ENCODE results near the gene FLVCR1.
"Not testable (repeated sequence)": the region's sequence is repeated elsewhere in the genome, so short reads cannot be mapped to it uniquely, and the experiment has no call there.

Gene FLVCR1

DNA sequence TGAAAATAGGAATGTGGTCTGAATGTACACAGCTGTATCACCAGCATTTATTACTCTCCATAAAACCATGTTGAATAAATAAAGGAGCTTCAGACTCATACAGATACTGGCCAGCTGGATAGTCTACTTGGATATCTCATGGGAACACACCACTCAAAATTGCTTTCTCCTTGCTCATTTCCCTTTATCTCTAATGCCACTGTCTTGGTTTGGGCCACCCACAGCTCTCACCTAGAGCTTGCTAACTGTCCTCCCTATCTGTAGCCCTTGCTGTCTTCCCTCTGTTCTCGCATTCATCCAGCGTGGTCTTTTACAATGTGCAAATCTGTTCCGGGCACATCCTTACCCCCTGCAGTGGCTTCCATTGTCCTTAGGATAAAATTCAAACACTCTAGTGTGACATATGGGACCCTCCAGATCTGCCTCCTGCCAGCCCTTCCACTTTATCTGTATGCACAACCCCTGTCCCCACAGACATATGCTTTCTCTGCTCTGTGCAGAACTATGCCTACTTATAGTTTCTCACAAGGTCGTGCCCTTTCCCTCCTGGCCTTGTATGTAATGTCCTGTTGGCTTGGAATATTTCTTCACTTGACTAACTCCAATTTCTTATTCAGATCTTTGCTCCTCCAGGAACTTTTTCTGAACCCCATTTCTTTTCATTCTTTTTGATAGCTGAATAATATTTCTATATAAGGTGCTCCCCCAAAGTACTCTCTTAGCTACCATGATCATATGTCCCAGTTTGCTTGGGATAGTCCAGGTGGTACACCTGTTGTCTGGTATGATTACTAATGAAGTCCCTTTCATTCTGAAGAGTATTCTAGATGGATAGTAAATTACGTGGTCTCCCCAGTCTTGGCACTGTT lies 2.9 kb downstream of the FLVCR1 start:
- no peak for DNase-seq (ENCODE audit: low spot score)

GRCh38 chr1:212862111-212862690 lies 4.1 kb downstream of the FLVCR1 start:
- DNase-seq (ENCODE audit: low spot score) = no peak

- not testable (repeated sequence) for DNase-seq (ENCODE audit: low spot score)
Measured at GRCh38 chr1:212863345-212863744, 5.3 kb downstream of the FLVCR1 start.

GRCh38 chr1:212864201-212864600 lies 6.1 kb downstream of the FLVCR1 start:
- no peak for DNase-seq (ENCODE audit: low spot score)

DNA sequence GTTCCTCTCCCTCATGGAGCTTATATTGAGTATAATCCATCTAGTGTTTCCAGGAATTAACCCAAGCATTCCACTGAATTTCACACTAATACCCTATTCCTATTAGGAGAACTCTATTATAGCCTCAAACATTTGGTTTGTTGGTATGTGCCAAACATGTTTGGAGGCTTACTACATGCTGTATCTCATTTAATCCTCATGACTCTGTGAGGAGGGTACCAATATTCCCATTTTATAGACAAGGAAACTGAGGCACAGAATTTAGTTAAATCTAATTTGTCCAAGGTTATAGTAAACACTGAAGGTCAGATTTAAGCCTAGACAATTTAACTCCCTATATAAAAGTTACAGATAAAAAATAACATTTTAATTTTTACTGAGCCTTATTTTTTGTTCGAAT lies 9.1 kb downstream of the FLVCR1 start:
- DNase-seq (ENCODE audit: low spot score) = no peak

- no peak for DNase-seq (ENCODE audit: low spot score)
Measured at GRCh38 chr1:212871976-212872375, 13.9 kb downstream of the FLVCR1 start.

DNA sequence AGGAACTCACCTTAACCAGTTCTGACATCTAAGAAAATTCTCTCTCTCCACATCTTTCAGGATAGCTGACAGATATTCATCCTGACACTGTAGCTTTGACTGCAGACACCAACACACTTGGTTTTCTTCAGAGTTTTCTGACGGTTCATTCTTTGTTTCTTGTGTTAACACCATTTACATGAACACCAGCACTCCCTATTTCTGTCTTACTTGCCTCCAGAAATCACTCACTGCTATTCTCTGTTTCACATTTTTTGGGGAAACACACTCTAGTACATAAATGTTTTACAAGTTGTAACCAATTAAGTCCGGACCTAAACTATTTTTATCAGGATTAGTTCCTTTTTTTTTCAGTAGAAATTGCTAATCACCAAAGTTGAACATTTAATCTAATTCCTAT lies 15.4 kb downstream of the FLVCR1 start:
- DNase-seq (ENCODE audit: low spot score) = no peak

DNA sequence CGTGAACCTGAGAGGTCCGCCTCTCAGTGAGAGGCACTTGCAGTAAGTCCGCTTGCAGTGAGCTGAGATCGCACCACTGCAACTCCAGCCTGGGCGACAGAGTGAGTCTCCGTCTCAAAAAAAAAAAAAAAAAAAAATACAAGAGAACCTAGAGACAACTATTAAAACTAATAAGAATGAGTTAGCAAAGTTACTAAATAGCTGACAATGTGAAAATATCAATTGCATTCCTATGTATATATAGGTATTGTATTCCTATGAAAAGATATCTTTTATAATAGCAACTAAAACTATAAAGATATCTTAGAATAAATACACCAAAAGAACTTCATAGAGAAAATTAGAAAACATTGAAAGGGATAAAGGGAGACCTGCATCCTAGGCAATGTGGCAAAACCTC lies 20.3 kb downstream of the FLVCR1 start:
- DNase-seq (ENCODE audit: low spot score) = no peak

DNA sequence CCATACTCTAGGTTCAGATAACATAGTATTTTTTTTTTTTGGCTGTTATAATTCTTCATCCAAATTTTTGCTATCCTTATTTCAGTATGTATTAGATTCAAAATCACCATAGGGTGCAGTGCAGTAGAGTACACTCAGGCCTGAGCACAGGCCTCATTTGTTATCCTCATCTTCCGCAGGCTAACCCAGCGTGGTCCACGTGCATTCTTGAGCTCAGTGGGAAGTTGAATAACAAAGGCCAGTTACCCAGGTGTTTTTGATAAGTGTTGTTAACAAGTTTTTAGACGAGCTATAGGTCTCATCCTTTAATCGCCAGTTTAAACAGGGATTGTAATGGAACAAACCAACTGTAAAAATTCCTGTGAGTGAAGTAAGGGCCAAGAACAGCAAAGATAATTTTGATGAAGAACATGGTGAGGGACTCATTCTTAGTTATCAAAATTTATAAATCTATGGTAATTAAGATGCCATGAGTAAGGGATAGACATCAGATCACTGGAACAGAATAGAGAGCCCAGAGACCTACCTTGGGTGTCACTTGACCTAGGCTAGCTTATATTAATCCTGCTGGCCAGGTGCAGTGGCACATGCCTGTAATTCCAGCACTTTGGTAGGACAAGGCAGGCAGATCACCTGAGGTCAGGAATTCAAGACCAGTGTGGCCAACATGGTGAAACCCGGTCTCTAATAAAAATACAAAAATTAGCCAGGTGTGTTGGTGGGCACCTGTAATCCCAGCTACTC lies 22.0 kb downstream of the FLVCR1 start:
- DNase-seq (ENCODE audit: low spot score) = no peak

DNA sequence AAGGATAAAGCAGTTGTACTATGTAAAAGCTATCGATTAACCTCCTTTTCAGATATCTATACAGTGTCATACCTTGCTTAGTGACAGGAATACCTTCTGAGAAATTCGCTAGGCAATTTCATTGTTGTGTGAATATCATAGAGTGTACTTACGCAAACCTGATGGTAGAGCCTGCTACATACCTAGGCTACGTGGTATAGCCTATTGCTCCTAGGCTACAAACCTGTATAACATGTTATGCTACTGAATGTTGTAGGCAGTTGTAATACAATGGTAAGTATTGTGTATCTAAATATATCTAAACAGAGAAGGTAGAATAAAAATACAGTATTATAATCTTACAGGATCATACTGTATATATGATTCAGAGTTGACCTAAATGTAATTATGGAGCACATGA lies 26.5 kb downstream of the FLVCR1 start:
- no peak for DNase-seq (ENCODE audit: low spot score)

GRCh38 chr1:212892108-212892507 lies 34.0 kb downstream of the FLVCR1 start:
- no peak for DNase-seq (ENCODE audit: low spot score)

GRCh38 chr1:212899845-212900244 lies 41.8 kb downstream of the FLVCR1 start:
- no peak for DNase-seq (ENCODE audit: low spot score)

DNA sequence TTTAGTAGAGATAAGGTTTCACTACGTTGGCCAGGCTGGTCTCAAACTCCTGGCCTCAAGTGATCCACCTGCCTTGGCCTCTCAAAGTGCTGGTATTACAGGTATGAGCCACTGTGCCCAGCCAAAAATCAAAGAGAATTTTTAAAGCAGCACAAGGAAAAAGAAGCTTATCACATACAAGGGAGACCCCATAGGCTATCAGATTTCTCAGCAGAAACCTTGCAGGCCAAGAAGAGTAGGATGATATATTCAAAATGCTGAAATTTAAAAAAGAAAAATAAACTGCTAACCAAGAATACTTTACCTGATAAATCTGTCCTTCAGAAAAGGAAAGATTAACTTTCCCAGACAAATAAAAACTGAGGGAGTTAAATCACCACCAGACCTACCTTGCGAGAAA lies 43.2 kb downstream of the FLVCR1 start:
- DNase-seq (ENCODE audit: low spot score) = no peak

- no peak for DNase-seq (ENCODE audit: low spot score)
Measured at GRCh38 chr1:212902054-212902453, 44.0 kb downstream of the FLVCR1 start.

DNA sequence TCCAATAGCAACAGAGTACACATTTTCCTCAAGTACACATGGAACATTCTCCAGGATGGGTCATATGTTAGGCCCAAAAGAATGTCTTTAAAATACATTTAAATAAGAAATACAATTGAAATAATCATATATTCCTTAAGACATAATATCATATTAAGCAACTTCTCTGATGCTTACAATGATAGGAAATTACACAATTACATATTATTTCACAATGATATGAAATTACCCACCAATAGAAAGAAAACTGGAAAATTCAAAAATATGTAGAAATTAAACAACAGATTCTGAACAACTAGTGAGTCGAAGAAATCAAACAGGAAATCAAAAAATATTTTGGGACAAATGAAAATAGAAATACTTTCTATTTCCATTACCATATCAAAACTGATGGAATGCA lies 45.6 kb downstream of the FLVCR1 start:
- no peak for DNase-seq (ENCODE audit: low spot score)

- not testable (repeated sequence) for DNase-seq (ENCODE audit: low spot score)
Measured at GRCh38 chr1:212908071-212908470, 50.0 kb downstream of the FLVCR1 start.

DNA sequence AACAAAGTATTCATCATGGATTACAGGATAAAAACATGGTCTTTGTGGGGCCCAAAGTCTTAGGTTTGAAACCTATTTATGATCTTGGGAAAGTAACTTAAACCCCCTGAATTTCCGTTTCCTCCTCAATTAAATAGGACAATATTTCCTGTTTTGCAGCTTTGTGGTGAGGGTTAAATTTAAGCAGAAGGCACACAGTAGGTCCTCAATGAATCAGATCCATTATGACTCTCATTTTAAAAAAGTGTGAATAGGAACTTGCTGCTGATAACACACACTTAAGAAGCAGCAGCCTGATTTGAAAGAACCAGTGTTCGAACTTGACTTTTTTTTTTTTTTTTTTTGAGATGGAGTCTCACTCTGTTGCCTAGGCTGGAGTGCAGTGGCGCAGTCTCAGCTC lies 50.9 kb downstream of the FLVCR1 start:
- DNase-seq (ENCODE audit: low spot score) = no peak

GRCh38 chr1:212909652-212910063 lies 51.6 kb downstream of the FLVCR1 start:
- no peak for DNase-seq (ENCODE audit: low spot score)

DNA sequence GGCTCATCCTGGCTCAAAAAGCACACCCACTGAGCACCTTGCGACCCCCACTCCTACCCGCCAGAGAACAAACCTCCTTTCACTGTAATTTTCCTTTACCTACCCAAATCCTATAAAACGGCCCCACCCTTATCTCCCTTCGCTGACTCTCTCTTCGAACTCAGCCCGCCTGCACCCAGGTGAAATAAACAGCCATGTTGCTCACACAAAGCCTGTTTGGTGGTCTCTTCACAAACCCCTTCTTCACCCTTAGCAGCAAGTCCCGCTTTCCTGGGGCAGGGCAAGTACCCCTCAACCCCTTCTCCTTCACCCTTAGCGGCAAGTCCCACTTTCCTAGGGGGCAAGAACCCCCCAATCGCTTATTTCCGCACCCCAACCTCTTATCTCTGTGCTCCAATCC lies 52.1 kb downstream of the FLVCR1 start:
- DNase-seq (ENCODE audit: low spot score) = not testable (repeated sequence)

- not testable (repeated sequence) for DNase-seq (ENCODE audit: low spot score)
Measured at GRCh38 chr1:212913638-212914037, 55.6 kb downstream of the FLVCR1 start.

GRCh38 chr1:212914110-212914509 lies 56.0 kb downstream of the FLVCR1 start:
- DNase-seq (ENCODE audit: low spot score) = not testable (repeated sequence)

DNA sequence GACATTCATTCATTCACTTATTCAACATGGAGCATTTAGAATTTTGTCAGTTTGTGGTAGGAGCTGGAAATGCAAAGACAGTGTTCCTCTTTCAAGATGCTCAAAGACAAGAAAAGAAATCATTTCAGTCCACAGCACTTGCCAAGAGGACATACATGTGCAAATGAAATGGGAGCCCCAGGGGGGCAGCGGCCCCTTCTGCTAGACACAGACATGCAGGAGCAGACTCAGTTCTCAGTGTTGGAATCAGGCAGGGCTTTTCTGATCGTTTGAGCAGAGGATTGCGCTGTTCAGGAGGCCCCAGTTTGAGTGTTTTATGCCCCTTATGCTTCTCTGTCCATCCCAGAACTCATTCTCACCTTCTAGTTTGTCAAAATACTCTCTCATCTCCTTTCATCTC lies 56.7 kb downstream of the FLVCR1 start:
- no peak for DNase-seq (ENCODE audit: low spot score)

Data from germinal center (tissue), 1 donor.